RWPE1 (cell line): Measurements from ENCODE around the gene CREBBP.
"Not testable (repeated sequence)": the region's sequence is repeated elsewhere in the genome, so short reads cannot be mapped to it uniquely, and the experiment has no call there.

ENCODE experiments used
- CTCF ChIA-PET: fragments of 350-600 bp; sonication (Branson Sonifier 250); formaldehyde crosslinking; extraction: SDS; loops from one replicate; lab custom pipeline; 2021; lab: Yijun Ruan, JAX
- POLR2A ChIA-PET: fragments of 400-600 bp; formaldehyde crosslinking; extraction: SDS; loops from one replicate; lab custom pipeline; 2020; ENCODE audit warnings: antibody characterized with exemption; ENCODE audit not compliant: low non-redundant PET; lab: Yijun Ruan, JAX
- DNase-seq: peaks from one replicate; pipeline ENCODE4 v3.0.0; 2012; ENCODE audit warnings: low spot score
- H3K27ac ChIP-seq: fragments of 450-650 bp; 2 replicates; pipeline ENCODE4 v1.5.1; 2017
- TF ChIP-seq, protein P1 (sequence below): fragments of 450-650 bp; conservative IDR thresholded peaks from 2 replicates; pipeline ENCODE4 v1.5.1; 2017; ENCODE audit warnings: low read depth, mild to moderate bottlenecking

The CREBBP gene

DNA sequence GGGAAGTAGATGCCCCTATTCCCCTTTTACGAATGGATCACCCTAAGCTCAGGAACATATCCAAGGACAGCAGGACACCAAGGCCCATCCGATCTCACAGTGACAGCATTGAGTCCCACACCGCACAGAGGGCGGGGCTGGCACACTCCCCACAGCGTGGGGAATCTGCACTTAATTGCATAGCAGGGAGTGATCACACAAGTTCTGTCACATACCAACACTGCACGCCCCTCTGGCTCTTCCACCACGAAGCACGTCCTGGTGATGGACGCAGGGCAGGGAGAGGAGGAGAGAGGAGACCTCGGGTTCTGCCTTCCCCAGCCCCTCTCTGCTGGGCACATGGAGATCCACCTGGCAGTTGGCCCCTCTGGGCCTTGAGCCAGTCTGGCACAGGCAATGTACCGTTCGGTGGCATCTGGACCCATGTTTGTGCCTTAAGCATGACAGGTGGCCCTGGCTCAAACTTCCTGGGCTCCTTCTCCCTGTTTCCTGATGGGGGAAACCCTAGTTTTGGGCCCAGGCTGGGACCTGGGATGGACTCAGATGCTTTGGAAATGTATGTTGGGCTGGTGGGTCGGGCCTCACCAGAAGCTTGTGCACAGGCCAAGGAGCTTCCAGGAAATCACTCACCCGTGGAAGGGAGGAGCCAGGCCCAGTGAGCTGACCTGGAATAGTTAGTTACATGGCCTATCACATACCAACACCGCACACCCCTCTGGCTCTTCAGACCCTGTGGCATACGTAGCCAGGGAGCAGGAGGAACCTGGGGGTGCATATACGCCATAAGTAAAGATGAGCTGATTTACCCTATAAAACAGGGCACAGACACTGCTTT, 35.1 kb upstream of the CREBBP start:
- POLR2A ChIA-PET, result no interaction called here
- H3K27ac ChIP-seq, result no peak overlapping the region
- DNase-seq, result no peak
- TF ChIP-seq, protein P1, sequence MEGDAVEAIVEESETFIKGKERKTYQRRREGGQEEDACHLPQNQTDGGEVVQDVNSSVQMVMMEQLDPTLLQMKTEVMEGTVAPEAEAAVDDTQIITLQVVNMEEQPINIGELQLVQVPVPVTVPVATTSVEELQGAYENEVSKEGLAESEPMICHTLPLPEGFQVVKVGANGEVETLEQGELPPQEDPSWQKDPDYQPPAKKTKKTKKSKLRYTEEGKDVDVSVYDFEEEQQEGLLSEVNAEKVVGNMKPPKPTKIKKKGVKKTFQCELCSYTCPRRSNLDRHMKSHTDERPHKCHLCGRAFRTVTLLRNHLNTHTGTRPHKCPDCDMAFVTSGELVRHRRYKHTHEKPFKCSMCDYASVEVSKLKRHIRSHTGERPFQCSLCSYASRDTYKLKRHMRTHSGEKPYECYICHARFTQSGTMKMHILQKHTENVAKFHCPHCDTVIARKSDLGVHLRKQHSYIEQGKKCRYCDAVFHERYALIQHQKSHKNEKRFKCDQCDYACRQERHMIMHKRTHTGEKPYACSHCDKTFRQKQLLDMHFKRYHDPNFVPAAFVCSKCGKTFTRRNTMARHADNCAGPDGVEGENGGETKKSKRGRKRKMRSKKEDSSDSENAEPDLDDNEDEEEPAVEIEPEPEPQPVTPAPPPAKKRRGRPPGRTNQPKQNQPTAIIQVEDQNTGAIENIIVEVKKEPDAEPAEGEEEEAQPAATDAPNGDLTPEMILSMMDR, result no peak
- CTCF ChIA-PET, result interaction anchor here (0.5 kb wide), 1 partner anchor 345 kb away, joined by 4 read pairs; no protein-coding TSS in a partner anchor

DNA sequence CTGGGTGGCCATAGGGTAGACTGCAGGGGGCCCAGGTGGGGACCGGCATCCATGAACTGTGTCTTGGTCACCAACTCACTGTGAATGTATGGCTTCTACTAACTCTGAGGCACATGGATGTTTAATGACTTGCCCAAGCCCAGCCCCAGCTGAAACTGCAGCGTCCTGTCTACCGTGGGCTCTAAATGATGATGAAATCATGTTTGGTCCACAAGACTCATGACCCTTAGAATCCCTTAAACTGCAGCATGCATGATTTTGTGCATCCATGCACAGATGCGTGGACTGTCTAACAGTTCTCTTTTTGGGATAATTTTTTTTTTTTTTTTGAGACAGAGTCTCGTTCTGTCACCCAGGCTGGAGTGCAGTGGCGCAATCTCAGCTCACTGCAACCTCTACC, 32.4 kb upstream of the CREBBP start:
- DNase-seq, result no peak
- ChIA-PET POLR2A (no interaction called here), CTCF (no interaction called here)

DNA sequence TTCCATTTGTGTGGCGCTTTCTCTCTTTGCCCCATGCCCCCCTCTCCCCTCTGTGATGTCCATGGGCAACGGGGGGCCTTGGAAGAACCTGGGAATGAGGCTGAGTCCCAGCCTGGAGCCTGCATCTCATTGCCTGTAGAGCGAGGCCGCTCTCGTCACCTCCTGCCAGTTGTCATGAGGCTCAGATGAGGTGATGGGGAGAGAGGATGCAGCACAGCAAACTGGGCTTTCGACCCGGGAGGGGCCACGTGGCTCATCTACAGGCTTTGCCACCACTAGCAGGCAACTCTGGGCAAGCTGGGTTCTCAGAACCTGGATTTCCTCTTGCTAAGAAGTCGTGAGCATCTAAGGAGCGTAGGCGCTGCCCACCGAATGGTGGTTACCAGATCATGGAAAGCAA, 31.9 kb upstream of the CREBBP start:
- no peak for DNase-seq
- ChIA-PET POLR2A (no interaction called here), CTCF (no interaction called here)
- H3K27ac ChIP-seq, result no peak overlapping the region
- TF ChIP-seq, protein P1, result no peak

More for the DNA sequence above, 32.4 kb upstream of the CREBBP start:
- TF ChIP-seq, protein P1, result no peak
- H3K27ac ChIP-seq, result no peak overlapping the region

DNA sequence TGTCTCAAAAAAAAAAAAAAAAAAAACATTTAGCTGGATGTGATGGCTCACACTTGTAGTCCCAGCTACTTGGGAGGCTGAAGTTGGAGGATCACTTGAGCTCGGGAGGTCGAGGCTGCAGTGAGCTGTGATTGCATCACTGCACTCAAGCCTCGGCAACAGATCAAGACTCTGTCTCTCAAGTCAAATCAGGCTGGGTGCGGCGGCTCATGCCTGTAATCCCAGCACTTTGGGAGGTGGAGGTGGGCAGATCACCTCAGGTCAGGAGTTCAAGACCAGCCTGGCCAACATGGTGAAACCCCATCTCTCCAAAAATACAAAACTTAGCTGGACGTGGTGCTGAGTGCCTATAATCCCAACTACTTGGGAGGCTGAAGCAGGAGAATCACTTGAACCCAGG, 31.2 kb upstream of the CREBBP start:
- POLR2A ChIA-PET, CTCF ChIA-PET, H3K27ac ChIP-seq, DNase-seq: not testable (repeated sequence)

DNA sequence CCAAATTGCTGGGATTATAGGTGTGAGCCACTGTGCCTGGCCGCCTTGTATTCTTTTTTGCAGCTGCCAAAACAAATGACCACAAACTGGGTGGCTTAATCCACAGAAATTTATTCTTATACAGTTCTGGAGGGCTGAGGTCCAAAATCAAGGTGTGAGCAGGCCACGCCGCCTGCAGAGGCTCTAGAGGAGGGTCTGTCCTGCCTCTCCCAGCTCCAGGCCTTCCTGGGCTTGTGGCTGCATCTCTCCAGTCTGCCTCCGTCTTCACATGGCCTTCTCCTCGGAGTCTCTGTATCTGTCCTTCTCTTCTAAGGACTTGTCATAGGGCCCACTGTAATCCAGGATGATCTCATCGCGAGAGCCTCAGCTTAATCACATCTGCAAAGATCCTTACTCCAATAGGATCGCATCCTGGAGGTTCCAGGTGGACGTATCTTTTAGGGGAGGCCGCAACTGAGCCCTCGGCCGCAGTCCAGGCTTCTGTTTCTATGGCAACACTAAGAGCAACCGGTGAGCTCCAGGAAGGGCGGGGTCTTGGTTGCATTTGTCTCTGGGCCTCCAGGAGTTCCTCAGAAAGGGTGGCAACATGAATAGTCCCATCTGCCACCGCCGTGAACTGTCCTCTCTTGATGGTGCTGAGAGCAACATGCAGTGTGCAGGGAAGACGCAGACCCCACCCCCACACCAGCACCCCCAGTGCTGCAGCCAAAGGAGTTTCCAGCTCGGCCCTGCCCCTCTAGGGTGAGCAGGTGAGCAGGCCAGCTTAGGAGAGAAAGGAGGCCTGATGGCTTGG, 29.5 kb upstream of the CREBBP start:
- H3K27ac ChIP-seq, result no peak overlapping the region
- no peak for DNase-seq
- ChIA-PET POLR2A (no interaction called here), CTCF (interaction anchor here (0.6 to 0.7 kb wide), 2 partner anchors 9 to 122 kb away, joined by 3 read pairs; no protein-coding TSS in a partner anchor)
- TF ChIP-seq, protein P1, result no peak

DNA sequence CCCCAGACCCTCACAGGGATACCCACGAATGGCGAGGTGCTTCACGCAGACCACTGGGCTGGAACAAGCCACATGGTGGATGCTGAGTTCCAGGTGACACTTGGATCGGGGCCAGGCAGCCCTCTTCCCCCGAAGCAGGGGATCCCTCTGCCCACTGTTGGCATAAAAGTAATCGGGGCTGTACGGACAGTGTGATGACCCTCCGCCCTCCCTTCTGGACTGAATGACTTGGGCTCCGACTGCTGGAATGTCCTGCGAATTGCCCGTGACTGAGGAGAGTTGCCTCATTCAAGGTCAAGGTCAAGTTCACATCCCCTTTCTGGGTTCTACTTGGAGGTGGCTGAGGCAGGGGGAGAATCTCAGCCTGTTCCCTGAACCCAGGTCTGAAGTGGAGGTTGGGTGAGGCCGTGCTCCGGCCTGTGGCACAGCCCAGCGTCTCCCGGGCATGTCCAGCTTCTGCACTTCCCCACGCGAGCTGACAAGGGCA, 28.5 kb upstream of the CREBBP start:
- ChIA-PET POLR2A (no interaction called here), CTCF (no interaction called here)
- TF ChIP-seq, protein P1, result no peak
- no peak overlapping the region for H3K27ac ChIP-seq
- no peak for DNase-seq

DNA sequence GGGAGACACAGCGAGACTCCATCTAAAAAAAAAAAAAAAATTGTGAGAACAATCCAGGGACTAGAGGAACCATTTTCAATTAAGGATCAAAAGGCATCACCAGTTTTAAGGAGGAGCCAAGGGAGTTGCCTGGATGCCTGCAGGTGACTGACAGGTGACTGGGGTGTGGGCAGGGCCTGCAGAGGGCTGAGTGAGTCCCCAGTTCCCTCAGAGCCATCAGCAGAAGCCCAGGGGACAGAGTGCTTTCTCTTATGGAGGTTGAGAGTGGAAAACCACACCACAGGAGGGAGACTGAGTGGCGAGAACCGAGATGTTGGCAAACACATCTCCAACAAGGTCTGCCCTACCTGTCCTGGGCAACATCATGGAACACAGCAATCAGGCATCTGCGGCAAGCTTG, 27.1 kb upstream of the CREBBP start:
- DNase-seq, result no peak
- ChIA-PET CTCF (no interaction called here), POLR2A (no interaction called here)
- H3K27ac ChIP-seq, result no peak overlapping the region
- TF ChIP-seq, protein P1, result no peak
